GM18498 (cell line): ENCODE measurements around the gene BRD3.

Experiments
- ATAC-seq: cut with Tn5 transposase; IDR thresholded peaks from one replicate; pipeline ENCODE4 v1.9.1; 2021; ENCODE audit warnings: mild to moderate bottlenecking, moderate library complexity; ENCODE audit not compliant: unreplicated experiment

BRD3 gene

GRCh38 chr9:134055981-134056461 lies 11.8 kb downstream of the BRD3 start:
- no peak for ATAC-seq

GRCh38 chr9:134054891-134055811 lies 12.7 kb downstream of the BRD3 start:
- ATAC-seq, result no peak

- ATAC-seq, result no peak
Observed at GRCh38 chr9:134053941-134054761, 13.7 kb downstream of the BRD3 start.

GRCh38 chr9:134053401-134053871 lies 14.4 kb downstream of the BRD3 start:
- ATAC-seq, result no peak

GRCh38 chr9:134052941-134053340 lies 14.9 kb downstream of the BRD3 start:
- ATAC-seq, result no peak

- no peak for ATAC-seq
Observed at GRCh38 chr9:134052491-134052890, 15.3 kb downstream of the BRD3 start.

- no peak for ATAC-seq
Observed at GRCh38 chr9:134051319-134051718, 16.5 kb downstream of the BRD3 start.

GRCh38 chr9:134050726-134051125 lies 17.1 kb downstream of the BRD3 start:
- no peak for ATAC-seq

- no peak for ATAC-seq
Observed at GRCh38 chr9:134049772-134050588, 17.8 kb downstream of the BRD3 start.

GRCh38 chr9:134049236-134049635 lies 18.6 kb downstream of the BRD3 start:
- ATAC-seq, result no peak

GRCh38 chr9:134048582-134048968 lies 19.3 kb downstream of the BRD3 start:
- no peak for ATAC-seq

- no peak for ATAC-seq
Observed at GRCh38 chr9:134047868-134048581, 19.8 kb downstream of the BRD3 start.

GRCh38 chr9:134046894-134047681 lies 20.7 kb downstream of the BRD3 start:
- ATAC-seq, result no peak

- ATAC-seq, result no peak
Observed at GRCh38 chr9:134045841-134046544, 21.8 kb downstream of the BRD3 start.

GRCh38 chr9:134044944-134045343 lies 22.9 kb downstream of the BRD3 start:
- ATAC-seq, result no peak

GRCh38 chr9:134043531-134043988 lies 24.3 kb downstream of the BRD3 start:
- no peak for ATAC-seq

GRCh38 chr9:134041649-134041962 lies 26.2 kb downstream of the BRD3 start:
- no peak for ATAC-seq

- no peak for ATAC-seq
Observed at GRCh38 chr9:134040781-134041648, 26.8 kb downstream of the BRD3 start.
